Measurements from ENCODE around the gene CBR4. TPM values are rescaled to one million over a fixed set of nuclear protein-coding genes. Genes with fewer than 3 reads are reported as not detected.
A peak's percentile ranks its signal among the peaks of the same experiment; 100 is the strongest.

The CBR4 gene
- total and polyA plus RNA-seq, 4 donors = 8.1 to 20.5 (median 12.5) TPM

GRCh38 chr4:169025184-169025583 lies 15.1 kb upstream of the CBR4 start:
- H3K36me3 ChIP-seq (ENCODE audit: control insufficient read depth in 1 of 2, insufficient read depth in 2 of 2, low read length in 1 of 2) = no peaks in the 10 kb centered on the region
- ATAC-seq (ENCODE audit: low FRiP score) (no peak), DNase-seq (no peak)
- no peak overlapping the region for H3K4me3 ChIP-seq (ENCODE audit: low read length in 2 of 2)
- H3K4me1 ChIP-seq (ENCODE audit: control insufficient read depth in 1 of 2, insufficient read depth in 2 of 2, low read length in 2 of 2) = no peaks in the 10 kb centered on the region
- no peaks in the 10 kb centered on the region for H3K27me3 ChIP-seq (ENCODE audit: control insufficient read depth in 1 of 2, insufficient read depth in 2 of 2, low read length in 1 of 2)
- WGBS, 2 donors = 92% methylated on average over 1 of the region's 1 CpG
- H3K9me3 ChIP-seq (ENCODE audit: control insufficient read depth, low read length) = no peaks in the 10 kb centered on the region
- intact Hi-C loops (cut with DNase I) = loop anchor here (10.0 kb wide), 1 partner anchor 460 kb away; no protein-coding TSS in a partner anchor
- H3K27ac ChIP-seq (ENCODE audit: low read depth in 1 of 2, low read length in 2 of 2) = no peak overlapping the region

- no peaks in the 10 kb centered on the region for H3K4me1 ChIP-seq (ENCODE audit: control insufficient read depth in 1 of 2, insufficient read depth in 2 of 2, low read length in 2 of 2)
Observed at GRCh38 chr4:169024762-169025161, 14.7 kb upstream of the CBR4 start.

DNA sequence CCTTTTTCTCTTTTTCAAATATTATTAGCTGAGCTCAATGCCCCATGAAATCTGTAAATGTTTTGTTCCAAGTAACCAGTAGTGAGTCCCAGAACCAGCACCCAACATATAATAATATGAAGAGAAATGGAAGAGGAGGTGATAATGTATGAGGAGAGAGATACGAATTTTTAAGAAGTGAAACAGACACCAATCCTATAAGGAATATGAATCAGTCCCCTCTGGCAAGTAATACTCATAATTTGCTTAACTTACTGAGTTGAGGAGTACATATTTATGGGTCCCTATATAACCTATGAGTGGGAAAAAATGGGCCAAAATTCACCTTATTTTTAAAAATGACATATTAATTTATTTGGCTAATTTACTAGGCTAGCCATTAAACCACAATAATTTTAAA lies 8.4 kb upstream of the CBR4 start:
- no peaks in the 10 kb centered on the region for H3K9me3 ChIP-seq (ENCODE audit: control insufficient read depth, low read length)
- H3K27me3 ChIP-seq (ENCODE audit: control insufficient read depth in 1 of 2, insufficient read depth in 2 of 2, low read length in 1 of 2) = no peaks in the 10 kb centered on the region
- no peaks in the 10 kb centered on the region for H3K4me1 ChIP-seq (ENCODE audit: control insufficient read depth in 1 of 2, insufficient read depth in 2 of 2, low read length in 2 of 2)
- DNase-seq (no peak), ATAC-seq (ENCODE audit: low FRiP score) (no peak)
- no peaks in the 10 kb centered on the region for H3K36me3 ChIP-seq (ENCODE audit: control insufficient read depth in 1 of 2, insufficient read depth in 2 of 2, low read length in 1 of 2)
- WGBS, 2 donors = 90 to 96% methylated on average over 1 of the region's 1 CpG
- H3K4me3 ChIP-seq (ENCODE audit: low read length in 2 of 2) = no peak overlapping the region
- intact Hi-C loops (cut with DNase I) = loop anchor here in 1 of 2 donors (10.0 kb wide), 1 partner anchor 304 kb away; no protein-coding TSS in a partner anchor
- H3K27ac ChIP-seq (ENCODE audit: low read depth in 1 of 2, low read length in 2 of 2) = no peak overlapping the region

More at GRCh38 chr4:169024762-169025161, 14.7 kb upstream of the CBR4 start:
- Histone ChIP-seq H3K9me3 (ENCODE audit: control insufficient read depth, low read length) (no peaks in the 10 kb centered on the region), H3K4me3 (ENCODE audit: low read length in 2 of 2) (no peak overlapping the region), H3K27ac (ENCODE audit: low read depth in 1 of 2, low read length in 2 of 2) (no peak overlapping the region), H3K36me3 (ENCODE audit: control insufficient read depth in 1 of 2, insufficient read depth in 2 of 2, low read length in 1 of 2) (no peaks in the 10 kb centered on the region), H3K27me3 (ENCODE audit: control insufficient read depth in 1 of 2, insufficient read depth in 2 of 2, low read length in 1 of 2) (no peaks in the 10 kb centered on the region)
- intact Hi-C loops (cut with DNase I) = loop anchor here (10.0 kb wide), 1 partner anchor 460 kb away; no protein-coding TSS in a partner anchor
- WGBS, 2 donors = 24 to 29% methylated on average over 2 of the region's 2 CpGs
- ATAC-seq (ENCODE audit: low FRiP score) (no peak), DNase-seq (no peak)

DNA sequence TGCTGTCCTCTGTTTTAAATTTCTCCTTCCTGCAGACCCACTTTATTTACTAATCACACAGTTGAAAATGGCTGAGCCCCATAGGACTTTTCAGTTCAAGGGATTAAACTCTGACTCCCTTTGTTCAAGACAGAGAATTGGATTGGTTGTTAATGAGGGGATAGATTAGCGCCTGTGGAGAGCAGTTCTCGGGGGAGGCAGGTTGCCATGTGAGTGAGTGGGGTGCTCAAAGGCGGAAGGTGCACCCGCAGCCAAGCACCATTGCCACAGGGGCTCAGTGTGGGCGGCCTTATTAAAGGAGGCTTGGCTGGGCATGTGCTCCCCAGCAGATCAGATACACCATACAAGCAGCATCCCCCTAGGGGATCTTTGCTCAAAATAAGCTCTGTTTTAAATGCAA lies 7.9 kb upstream of the CBR4 start:
- intact Hi-C loops (cut with DNase I) = loop anchor here in 1 of 2 donors (10.0 kb wide), 1 partner anchor 303 kb away; no protein-coding TSS in a partner anchor
- no peak for ATAC-seq (ENCODE audit: low FRiP score)
- 90 to 91% methylated on average over 5 of the region's 5 CpGs for WGBS, 2 donors

DNA sequence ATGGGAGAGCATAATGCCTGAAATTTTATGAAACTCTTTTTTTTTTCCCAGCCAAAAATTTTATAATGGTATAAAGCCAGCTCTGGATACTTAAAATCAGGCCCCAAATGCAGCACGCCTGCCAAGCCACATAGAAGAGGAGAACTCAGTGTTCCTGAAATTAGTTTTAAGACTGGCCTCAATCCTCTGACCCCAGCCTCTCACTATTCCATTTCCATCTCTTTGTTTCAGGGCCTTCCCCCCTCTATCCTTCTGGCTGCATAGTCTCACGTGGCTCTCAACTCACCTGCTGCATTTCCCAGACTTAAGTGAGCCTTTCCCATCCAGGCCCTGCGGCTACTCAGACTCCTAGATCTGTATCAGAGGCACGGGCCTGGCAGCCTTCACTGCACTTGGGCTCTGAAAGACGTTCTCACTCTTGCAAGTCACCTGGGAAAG lies 5.2 kb upstream of the CBR4 start:
- 22 to 37% methylated on average over 5 of the region's 5 CpGs for WGBS, 2 donors
- peak; percentile 44 for ATAC-seq (ENCODE audit: low FRiP score)

More for the DNA sequence above, 7.9 kb upstream of the CBR4 start:
- Histone ChIP-seq H3K4me3 (ENCODE audit: low read length in 2 of 2) (no peak overlapping the region), H3K4me1 (ENCODE audit: control insufficient read depth in 1 of 2, insufficient read depth in 2 of 2, low read length in 2 of 2) (no peaks in the 10 kb centered on the region), H3K9me3 (ENCODE audit: control insufficient read depth, low read length) (no peaks in the 10 kb centered on the region), H3K27ac (ENCODE audit: low read depth in 1 of 2, low read length in 2 of 2) (no peak overlapping the region), H3K36me3 (ENCODE audit: control insufficient read depth in 1 of 2, insufficient read depth in 2 of 2, low read length in 1 of 2) (no peaks in the 10 kb centered on the region), H3K27me3 (ENCODE audit: control insufficient read depth in 1 of 2, insufficient read depth in 2 of 2, low read length in 1 of 2) (no peaks in the 10 kb centered on the region)
- DNase-seq = no peak

DNA sequence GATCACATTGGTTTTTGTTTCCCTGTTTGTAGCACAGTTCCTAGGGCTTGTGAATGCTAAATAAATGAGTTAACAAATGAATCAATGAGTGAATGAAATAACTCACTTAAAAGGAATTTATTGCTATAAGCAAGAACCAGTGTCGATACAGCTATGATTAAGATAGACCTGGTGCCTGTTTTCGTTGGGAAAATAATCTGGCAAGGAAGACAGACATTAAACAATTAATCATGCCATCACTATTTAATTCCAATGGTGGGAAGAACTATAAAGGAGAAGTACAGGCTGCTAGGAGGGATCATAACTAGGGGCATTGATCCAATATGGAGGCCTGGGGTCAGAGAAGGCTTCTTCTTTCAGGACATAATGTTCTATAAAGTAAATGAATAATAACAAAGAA lies 4.5 kb upstream of the CBR4 start:
- H3K4me3 ChIP-seq (ENCODE audit: low read length in 2 of 2) = no peak overlapping the region
- intact Hi-C loops (cut with DNase I) = loop anchor here (5.0 to 10.0 kb wide), 3 partner anchors 253 to 300 kb away; partner anchors contain the start of gene SH3RF1 (in 1 of the 2)
- no peak for ATAC-seq (ENCODE audit: low FRiP score)

More for the DNA sequence above, 5.2 kb upstream of the CBR4 start:
- Histone ChIP-seq H3K27ac (ENCODE audit: low read depth in 1 of 2, low read length in 2 of 2) (peak overlapping the region in 1 of 2 donors; percentile 32), H3K9me3 (ENCODE audit: control insufficient read depth, low read length) (no peaks in the 10 kb centered on the region), H3K4me3 (ENCODE audit: low read length in 2 of 2) (no peak overlapping the region), H3K27me3 (ENCODE audit: control insufficient read depth in 1 of 2, insufficient read depth in 2 of 2, low read length in 1 of 2) (no peaks in the 10 kb centered on the region), H3K36me3 (ENCODE audit: control insufficient read depth in 1 of 2, insufficient read depth in 2 of 2, low read length in 1 of 2) (no peaks in the 10 kb centered on the region), H3K4me1 (ENCODE audit: control insufficient read depth in 1 of 2, insufficient read depth in 2 of 2, low read length in 2 of 2) (no peaks in the 10 kb centered on the region)
- no peak for DNase-seq
- intact Hi-C loops (cut with DNase I) = loop anchor here in 1 of 2 donors (10.0 kb wide), 1 partner anchor 300 kb away; no protein-coding TSS in a partner anchor

GRCh38 chr4:169013396-169013795 lies 3.3 kb upstream of the CBR4 start:
- H3K9me3 ChIP-seq (ENCODE audit: control insufficient read depth, low read length) = no peaks in the 10 kb centered on the region
- no peaks in the 10 kb centered on the region for H3K36me3 ChIP-seq (ENCODE audit: control insufficient read depth in 1 of 2, insufficient read depth in 2 of 2, low read length in 1 of 2)
- DNase-seq (no peak), ATAC-seq (ENCODE audit: low FRiP score) (no peak)
- H3K27me3 ChIP-seq (ENCODE audit: control insufficient read depth in 1 of 2, insufficient read depth in 2 of 2, low read length in 1 of 2) = no peaks in the 10 kb centered on the region
- 72 to 75% methylated on average over 1 of the region's 1 CpG for WGBS, 2 donors
- H3K27ac ChIP-seq (ENCODE audit: low read depth in 1 of 2, low read length in 2 of 2) = no peak overlapping the region
- peaks cover 0 to 3% of the 10 kb centered on the region in 2 donors for H3K4me1 ChIP-seq (ENCODE audit: control insufficient read depth in 1 of 2, insufficient read depth in 2 of 2, low read length in 2 of 2)
- no peak overlapping the region for H3K4me3 ChIP-seq (ENCODE audit: low read length in 2 of 2)
- intact Hi-C loops (cut with DNase I) = loop anchor here (5.0 to 10.0 kb wide), 3 partner anchors 254 to 299 kb away; partner anchors contain the start of gene SH3RF1 (in 1 of the 2)

More for the DNA sequence above, 4.5 kb upstream of the CBR4 start:
- H3K4me1 ChIP-seq (ENCODE audit: control insufficient read depth in 1 of 2, insufficient read depth in 2 of 2, low read length in 2 of 2) = no peaks in the 10 kb centered on the region
- no peaks in the 10 kb centered on the region for H3K27me3 ChIP-seq (ENCODE audit: control insufficient read depth in 1 of 2, insufficient read depth in 2 of 2, low read length in 1 of 2)
- no peak overlapping the region for H3K27ac ChIP-seq (ENCODE audit: low read depth in 1 of 2, low read length in 2 of 2)
- H3K36me3 ChIP-seq (ENCODE audit: control insufficient read depth in 1 of 2, insufficient read depth in 2 of 2, low read length in 1 of 2) = no peaks in the 10 kb centered on the region
- DNase-seq = no peak
- WGBS, 2 donors = 17 to 18% methylated on average over 2 of the region's 2 CpGs
- no peaks in the 10 kb centered on the region for H3K9me3 ChIP-seq (ENCODE audit: control insufficient read depth, low read length)

DNA sequence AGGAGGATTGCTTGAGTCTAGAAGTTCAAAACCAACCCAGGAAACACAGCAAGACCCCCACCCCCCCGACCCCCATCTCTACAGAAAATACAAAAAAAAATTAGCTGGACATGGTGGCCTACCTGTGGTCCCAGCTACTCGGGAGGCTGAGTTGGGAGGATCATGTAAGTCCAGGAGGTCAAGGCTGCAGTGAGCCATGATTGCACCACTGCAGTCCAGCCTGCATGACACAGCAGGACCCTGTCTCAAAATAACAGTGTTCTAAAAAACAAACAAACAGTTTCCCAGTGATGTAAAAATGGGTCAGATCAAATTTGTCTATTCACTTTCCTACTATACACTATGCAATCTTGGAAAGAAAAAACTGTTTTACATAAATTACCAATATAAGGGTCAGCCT lies 2.0 kb upstream of the CBR4 start:
- Histone ChIP-seq H3K4me3 (ENCODE audit: low read length in 2 of 2) (no peak overlapping the region), H3K27me3 (ENCODE audit: control insufficient read depth in 1 of 2, insufficient read depth in 2 of 2, low read length in 1 of 2) (no peaks in the 10 kb centered on the region), H3K27ac (ENCODE audit: low read depth in 1 of 2, low read length in 2 of 2) (no peak overlapping the region), H3K4me1 (ENCODE audit: control insufficient read depth in 1 of 2, insufficient read depth in 2 of 2, low read length in 2 of 2) (peaks cover 0 to 3% of the 10 kb centered on the region in 2 donors), H3K36me3 (ENCODE audit: control insufficient read depth in 1 of 2, insufficient read depth in 2 of 2, low read length in 1 of 2) (no peaks in the 10 kb centered on the region), H3K9me3 (ENCODE audit: control insufficient read depth, low read length) (no peaks in the 10 kb centered on the region)
- 84 to 86% methylated on average over 2 of the region's 2 CpGs for WGBS, 2 donors
- intact Hi-C loops (cut with DNase I) = loop anchor here (5.0 to 10.0 kb wide), 3 partner anchors 255 to 297 kb away; partner anchors contain the start of gene SH3RF1 (in 1 of the 2)
- ATAC-seq (ENCODE audit: low FRiP score) = no peak
- no peak for DNase-seq

All from aorta (tissue), 5 donors.